Ovary (tissue), 9 donors: Measurements from ENCODE around the gene VIM. TPM values are rescaled to one million over a fixed set of nuclear protein-coding genes. Genes with fewer than 3 reads are reported as not detected.

Experiments
- DNase-seq, 5 donors: peaks; one replicate each; pipeline ENCODE4 v3.0.0-alpha.2; 2019 to 2020
- H3K27ac ChIP-seq, 2 donors: fragments of 200-600 bp; one replicate each; pipeline versions ENCODE4 v1.5.1 to v1.8.0; 2019 to 2022
- H3K27me3 ChIP-seq: fragments of 200-600 bp; one replicate; pipeline ENCODE4 v1.8.0; 2022
- H3K36me3 ChIP-seq: fragments of 200-600 bp; sonication (generic); one replicate; pipeline ENCODE4 v1.5.1; 2019
- H3K4me1 ChIP-seq: one replicate; pipeline ENCODE4 v1.8.1; 2013; ENCODE audit warnings: mild to moderate bottlenecking, moderate library complexity; ENCODE audit not compliant: insufficient read depth
- H3K4me3 ChIP-seq: fragments of 200-600 bp; sonication (generic); one replicate; pipeline ENCODE4 v1.5.1; 2017
- H3K9me3 ChIP-seq, 2 donors: fragments of 200-600 bp in 1 of 2; sonication (generic) in 1 of 2; one replicate each; pipeline versions ENCODE4 v1.5.1 to v1.8.1; 2013 to 2019; ENCODE audit warnings: mild to moderate bottlenecking in 1 of 2, moderate library complexity in 1 of 2
- CTCF ChIP-seq, 3 donors: fragments of 450-650 bp in 2 of 3; fragments of 200-600 bp in 1 of 3; IDR thresholded peaks; one replicate each; pipeline versions ENCODE4 v1.5.1 to v1.8.0; 2016 to 2022; ENCODE audit warnings: antibody characterized with exemption in 3 of 3, mild to moderate bottlenecking in 1 of 3
- EP300 ChIP-seq: sonication (generic); formaldehyde crosslinking; IDR thresholded peaks from one replicate; pipeline ENCODE4 v1.6.1; 2017; ENCODE audit warnings: antibody characterized with exemption
- POLR2A ChIP-seq: fragments of 450-650 bp; IDR thresholded peaks from one replicate; pipeline ENCODE4 v1.6.1; 2017; ENCODE audit warnings: antibody characterized with exemption, mild to moderate bottlenecking, moderate library complexity
- WGBS, 3 donors: extraction: QIAGEN DNeasy Blood & Tissue Kit in 1 of 3; methylation state at CpG; one replicate each; pipeline versions ENCODE4 v1.1.5 to v1.1.7; 2013 to 2017; 5-methylcytosine and 5-hydroxymethylcytosine counted together
- intact Hi-C, 4 donors: fragments of 100-400 bp; cut with DNase I; formaldehyde crosslinking; loops; one replicate each; pipeline versions ENCODE4 v1.11.0 to v1.15.1; 2022 to 2023
- polyA plus RNA-seq, 2 donors: library from polyadenylated mRNA; stranded (reverse); fragments of 200-250 nt in 1 of 2; fragments of 350-450 nt in 1 of 2; fragmentation: Illumina TruSeq in 1 of 2; extraction: RNeasy Lipid Tissue Mini Kit (QIAGEN cat#74804) in 1 of 2; gene quantifications; one replicate each; pipeline ENCODE4 v1.2.3, GENCODE V29; 2013 to 2014
- total RNA-seq, 7 donors: library from RNA; depleted of rRNA in 2 of 7; stranded (reverse); fragments of >200 nt in 2 of 7; fragmentation: NEBNext Ultra II Directional in 3 of 7; extraction: Animal tissue kit (Norgen Biotek cat#: 25700) in 3 of 7; gene quantifications; one replicate each; pipeline versions ENCODE4 v1.1.0 to v1.2.4, GENCODE V29; 2016 to 2023
- donor health status: DM: no; HTN: no; CAD: no; lungs with moderate emphysema.
- donor health status: DM: no; HTN: no; CAD: no.
- donor health status: Bipolar disorder and iron deficiency.
- donor health status: DM: yes; HTN: yes; CAD: no.
- donor health status: DM: no; HTN: no; CAD: no.
- donor health status: DM: yes; HTN: yes; CAD: no.

The VIM gene
- total and polyA plus RNA-seq, 9 donors, result 2,370 to 6,135 (median 4,661) TPM

GRCh38 chr10:17222329-17222728, 5.7 kb upstream of the VIM start:
- H3K4me3 ChIP-seq, result no peak overlapping the region
- 72 to 81% (median 74%) methylated on average over 4 of the region's 4 CpGs for WGBS, 3 donors
- no peak overlapping the region for H3K27ac ChIP-seq
- H3K36me3 ChIP-seq, result no peaks in the 10 kb centered on the region
- TF ChIP-seq POLR2A, result no peak
- no peak for TF ChIP-seq CTCF (IDR thresholded peaks at IDR 0.05)
- TF ChIP-seq EP300, result no peak
- H3K4me1 ChIP-seq, result peaks cover 7% of the 10 kb centered on the region
- intact Hi-C loops, result loop anchor here in 1 of 4 donors (10.0 kb wide), 1 partner anchor 218 kb away; no protein-coding TSS in a partner anchor
- no peaks in the 10 kb centered on the region for H3K9me3 ChIP-seq
- H3K27me3 ChIP-seq, result no peaks in the 10 kb centered on the region
- DNase-seq, result no peak

- H3K4me1 ChIP-seq, result peaks cover 7% of the 10 kb centered on the region
- no peak for DNase-seq
- no peak overlapping the region for H3K27ac ChIP-seq
- 82 to 88% (median 83%) methylated on average over 4 of the region's 4 CpGs for WGBS, 3 donors
- H3K27me3 ChIP-seq, result no peaks in the 10 kb centered on the region
- no peak overlapping the region for H3K4me3 ChIP-seq
- H3K9me3 ChIP-seq, result no peaks in the 10 kb centered on the region
- intact Hi-C loops, result loop anchor here in 2 of 4 donors (5.0 to 10.0 kb wide), 3 partner anchors 124 to 229 kb away; no protein-coding TSS in a partner anchor
- H3K36me3 ChIP-seq, result no peaks in the 10 kb centered on the region
- no peak for TF ChIP-seq POLR2A
- no peak for TF ChIP-seq CTCF (IDR thresholded peaks at IDR 0.05)
- TF ChIP-seq EP300, result no peak
Observed at GRCh38 chr10:17225808-17226207, 2.2 kb upstream of the VIM start.

GRCh38 chr10:17226891-17227303, 1.1 kb upstream of the VIM start:
- peak overlapping the region in 1 of 2 donors; percentile 99 for H3K27ac ChIP-seq
- peak in 2 of 5 donors; percentile 49 to 53 for DNase-seq
- peaks cover 7% of the 10 kb centered on the region for H3K4me1 ChIP-seq
- intact Hi-C loops, result loop anchor here in 2 of 4 donors (5.0 to 10.0 kb wide), 3 partner anchors 125 to 230 kb away; no protein-coding TSS in a partner anchor
- no peak overlapping the region for H3K4me3 ChIP-seq
- no peak for TF ChIP-seq POLR2A
- no peak for TF ChIP-seq EP300
- TF ChIP-seq CTCF (IDR thresholded peaks at IDR 0.05), result no peak
- WGBS, 3 donors, result 68 to 84% (median 72%) methylated on average over 8 of the region's 8 CpGs
- no peaks in the 10 kb centered on the region for H3K36me3 ChIP-seq
- no peaks in the 10 kb centered on the region for H3K27me3 ChIP-seq
- no peaks in the 10 kb centered on the region for H3K9me3 ChIP-seq

GRCh38 chr10:17227367-17228090, 512 bp upstream of the VIM start:
- no peak for DNase-seq
- Histone ChIP-seq H3K9me3 (no peaks in the 10 kb centered on the region), H3K27me3 (no peaks in the 10 kb centered on the region), H3K4me1 (peaks cover 7% of the 10 kb centered on the region), H3K36me3 (no peaks in the 10 kb centered on the region), H3K4me3 (peak overlapping the region; percentile 64), H3K27ac (peak overlapping the region; percentile 96 to 99)
- TF ChIP-seq POLR2A (no peak), CTCF (IDR thresholded peaks at IDR 0.05) (peak; percentile 19 to 67 (median 59))
- 0 to 2% (median 1%) methylated on average over 12 of the region's 12 CpGs for WGBS, 3 donors
- intact Hi-C loops, result loop anchor here in 3 of 4 donors (2.0 to 10.0 kb wide), 4 partner anchors 27 to 230 kb away; partner anchors contain the start of gene TRDMT1 (in 2 of the 3)
